GM18870 (cell line): ENCODE results near the gene ANKS1A.
"Not testable (repeated sequence)": the region's sequence is repeated elsewhere in the genome, so short reads cannot be mapped to it uniquely, and the experiment has no call there.

Source experiments
- ATAC-seq: cut with Tn5 transposase; IDR thresholded peaks from one replicate; pipeline ENCODE4 v1.9.1; 2021; ENCODE audit warnings: moderate library complexity; ENCODE audit not compliant: unreplicated experiment

The ANKS1A gene

GRCh38 chr6:35092362-35093117 is 203.5 kb downstream of the ANKS1A start:
- no peak for ATAC-seq

- no peak for ATAC-seq
Observed at GRCh38 chr6:35093118-35093445, 204.0 kb downstream of the ANKS1A start.

GRCh38 chr6:35093783-35094182 is 204.7 kb downstream of the ANKS1A start:
- no peak for ATAC-seq

- ATAC-seq: no peak
Observed at GRCh38 chr6:35094183-35094582, 205.1 kb downstream of the ANKS1A start.

- no peak for ATAC-seq
Observed at GRCh38 chr6:35096129-35096862, 207.2 kb downstream of the ANKS1A start.

GRCh38 chr6:35099116-35099515 is 210.1 kb downstream of the ANKS1A start:
- ATAC-seq: no peak

GRCh38 chr6:35105078-35105477 is 216.0 kb downstream of the ANKS1A start:
- no peak for ATAC-seq

- ATAC-seq: not testable (repeated sequence)
Observed at GRCh38 chr6:35106061-35106460, 217.0 kb downstream of the ANKS1A start.

- ATAC-seq: not testable (repeated sequence)
Observed at GRCh38 chr6:35107208-35107607, 218.2 kb downstream of the ANKS1A start.

GRCh38 chr6:35107761-35108160 is 218.7 kb downstream of the ANKS1A start:
- ATAC-seq: not testable (repeated sequence)

GRCh38 chr6:35108309-35108885 is 219.3 kb downstream of the ANKS1A start:
- no peak for ATAC-seq

- ATAC-seq: no peak
Observed at GRCh38 chr6:35120746-35121145, 231.7 kb downstream of the ANKS1A start.

- no peak for ATAC-seq
Observed at GRCh38 chr6:35124356-35124755, 235.3 kb downstream of the ANKS1A start.

- no peak for ATAC-seq
Observed at GRCh38 chr6:35128042-35128441, 239.0 kb downstream of the ANKS1A start.

- no peak for ATAC-seq
Observed at GRCh38 chr6:35128496-35128895, 239.4 kb downstream of the ANKS1A start.

GRCh38 chr6:35136185-35136584 is 247.1 kb downstream of the ANKS1A start:
- no peak for ATAC-seq

GRCh38 chr6:35138191-35138590 is 249.1 kb downstream of the ANKS1A start:
- ATAC-seq: not testable (repeated sequence)

- no peak for ATAC-seq
Observed at GRCh38 chr6:35139470-35139869, 250.4 kb downstream of the ANKS1A start.

- no peak for ATAC-seq
Observed at GRCh38 chr6:35139924-35140638, 251.0 kb downstream of the ANKS1A start.

GRCh38 chr6:35140639-35141006 is 251.6 kb downstream of the ANKS1A start:
- ATAC-seq: no peak
